SJCRH30 (cell line): ENCODE measurements around the gene PDE8B. TPM values are rescaled to one million over a fixed set of nuclear protein-coding genes. Genes with fewer than 3 reads are reported as not detected.

Source experiments
- DNase-seq, 2 experiments: peaks; one replicate each; pipeline ENCODE4 v3.0.0-alpha.2; 2015 to 2020
- H3K27ac ChIP-seq: fragments of 250-450 bp; sonication (Bioruptor Pico); 2 replicates; pipeline ENCODE4 v1.5.1; 2020; ENCODE audit warnings: mild to moderate bottlenecking, moderate library complexity
- H3K27me3 ChIP-seq: fragments of 250-450 bp; sonication (Bioruptor Pico); 2 replicates; pipeline ENCODE4 v1.5.1; 2020; ENCODE audit warnings: mild to moderate bottlenecking, moderate library complexity
- H3K36me3 ChIP-seq: fragments of 250-450 bp; sonication (Bioruptor Pico); 2 replicates; pipeline ENCODE4 v1.5.1; 2020; ENCODE audit warnings: mild to moderate bottlenecking, moderate library complexity
- H3K4me1 ChIP-seq: fragments of 250-450 bp; sonication (Bioruptor Pico); 2 replicates; pipeline ENCODE4 v1.5.1; 2020; ENCODE audit warnings: mild to moderate bottlenecking, moderate library complexity
- H3K4me3 ChIP-seq: fragments of 250-450 bp; sonication (Bioruptor Pico); 2 replicates; pipeline ENCODE4 v1.5.1; 2020; ENCODE audit warnings: mild to moderate bottlenecking, moderate library complexity
- H3K9me3 ChIP-seq: fragments of 250-450 bp; sonication (Bioruptor Pico); replicated peaks from 2 replicates; pipeline ENCODE4 v1.5.1; 2020; ENCODE audit warnings: mild to moderate bottlenecking, moderate library complexity
- total RNA-seq: library from RNA; depleted of rRNA; stranded (reverse); fragments of >200 nt; shearing (Covaris generic); gene quantifications from 2 replicates; pipeline ENCODE4 v1.2.3, GENCODE V29; 2014

Gene PDE8B
- total RNA-seq, 1 experiment from 2014 or later = 0.22 TPM

- Histone ChIP-seq H3K9me3 (0 out of 2 replicates have a peak, but pooled peaks cover 4% of the 10 kb centered on the region), H3K27ac (no peak overlapping the region), H3K4me1 (peaks cover 3% of the 10 kb centered on the region; the same call in 1 of the 2 replicates), H3K36me3 (no peaks in the 10 kb centered on the region), H3K27me3 (no peaks in the 10 kb centered on the region), H3K4me3 (no peak overlapping the region)
- DNase-seq = no peak
Observed at GRCh38 chr5:77418601-77419581, 208.4 kb downstream of the PDE8B start.

GRCh38 chr5:77419644-77420582 is 209.4 kb downstream of the PDE8B start:
- DNase-seq = no peak
- H3K4me1 ChIP-seq = peaks cover 7% of the 10 kb centered on the region; the same call in 1 of the 2 replicates
- H3K36me3 ChIP-seq = no peaks in the 10 kb centered on the region
- H3K4me3 ChIP-seq = no peak overlapping the region
- H3K27me3 ChIP-seq = no peaks in the 10 kb centered on the region
- H3K9me3 ChIP-seq = 0 out of 2 replicates have a peak, but pooled peaks cover 4% of the 10 kb centered on the region
- H3K27ac ChIP-seq = no peak overlapping the region

DNA sequence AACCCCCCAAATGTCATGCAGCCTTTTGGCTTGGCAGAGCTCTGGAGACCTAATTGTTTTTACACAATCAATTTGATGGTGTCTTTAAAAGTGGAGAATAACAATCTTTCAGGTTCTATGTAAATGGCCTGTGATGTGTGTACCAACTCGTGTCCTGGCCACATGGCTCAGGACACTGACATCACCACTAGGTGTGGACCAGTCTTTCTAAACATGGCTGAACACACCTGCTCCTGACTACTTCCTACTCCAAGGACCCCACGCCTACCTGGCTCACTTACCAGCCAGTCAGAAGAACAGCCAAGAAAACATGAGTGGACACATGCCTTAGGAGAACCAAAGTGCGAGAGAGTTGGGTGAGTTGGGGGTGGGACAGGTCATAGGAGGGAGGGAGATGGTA is 210.5 kb downstream of the PDE8B start:
- Histone ChIP-seq H3K36me3 (no peaks in the 10 kb centered on the region), H3K27ac (no peak overlapping the region), H3K4me3 (no peak overlapping the region), H3K4me1 (peaks cover 7% of the 10 kb centered on the region; the same call in 1 of the 2 replicates), H3K27me3 (no peaks in the 10 kb centered on the region), H3K9me3 (0 out of 2 replicates have a peak, but pooled peaks cover 4% of the 10 kb centered on the region)
- no peak for DNase-seq

- peaks cover 9% of the 10 kb centered on the region; the same call in 1 of the 2 replicates for H3K36me3 ChIP-seq
- peak; percentile 14 to 45 for DNase-seq
Observed at GRCh38 chr5:77423022-77423750, 212.7 kb downstream of the PDE8B start.

GRCh38 chr5:77424921-77425320 is 214.4 kb downstream of the PDE8B start:
- H3K27me3 ChIP-seq = no peaks in the 10 kb centered on the region
- no peak overlapping the region for H3K4me3 ChIP-seq
- H3K27ac ChIP-seq = no peak overlapping the region
- peaks cover 9% of the 10 kb centered on the region; the same call in 1 of the 2 replicates for H3K36me3 ChIP-seq
- H3K9me3 ChIP-seq = 0 out of 2 replicates have a peak, but pooled peaks cover 4% of the 10 kb centered on the region
- peaks cover 7% of the 10 kb centered on the region; the same call in 1 of the 2 replicates for H3K4me1 ChIP-seq
- no peak for DNase-seq

More at GRCh38 chr5:77423022-77423750, 212.7 kb downstream of the PDE8B start:
- Histone ChIP-seq H3K27ac (peak overlapping the region; percentile 58), H3K4me1 (peaks cover 7% of the 10 kb centered on the region; the same call in 1 of the 2 replicates), H3K27me3 (no peaks in the 10 kb centered on the region), H3K4me3 (no peak overlapping the region), H3K9me3 (0 out of 2 replicates have a peak, but pooled peaks cover 4% of the 10 kb centered on the region)

DNA sequence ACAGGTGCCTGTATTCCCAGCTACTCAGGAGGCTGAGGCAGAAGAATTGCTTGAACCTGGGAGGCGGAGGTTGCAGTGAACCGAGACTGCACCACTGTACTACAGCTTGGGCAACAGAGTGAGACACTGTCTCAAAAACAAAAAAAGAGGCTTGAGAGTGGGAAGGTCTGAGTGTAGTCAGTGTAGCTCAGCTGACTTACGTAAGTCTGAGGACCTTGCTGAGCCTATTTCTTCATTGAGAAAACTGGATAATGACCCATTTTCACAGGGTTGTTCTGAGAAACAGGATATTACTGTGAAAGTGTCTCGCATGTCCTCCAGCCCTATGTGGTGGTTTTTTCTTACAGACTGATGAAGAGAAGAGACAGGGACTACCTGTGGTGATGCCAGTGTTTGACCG is 214.9 kb downstream of the PDE8B start:
- DNase-seq = no peak
- Histone ChIP-seq H3K36me3 (peaks cover 10% of the 10 kb centered on the region; the same call in 1 of the 2 replicates), H3K9me3 (0 out of 2 replicates have a peak, but pooled peaks cover 4% of the 10 kb centered on the region), H3K4me1 (peaks cover 7% of the 10 kb centered on the region; the same call in 1 of the 2 replicates), H3K27me3 (no peaks in the 10 kb centered on the region), H3K27ac (no peak overlapping the region), H3K4me3 (no peak overlapping the region)

DNA sequence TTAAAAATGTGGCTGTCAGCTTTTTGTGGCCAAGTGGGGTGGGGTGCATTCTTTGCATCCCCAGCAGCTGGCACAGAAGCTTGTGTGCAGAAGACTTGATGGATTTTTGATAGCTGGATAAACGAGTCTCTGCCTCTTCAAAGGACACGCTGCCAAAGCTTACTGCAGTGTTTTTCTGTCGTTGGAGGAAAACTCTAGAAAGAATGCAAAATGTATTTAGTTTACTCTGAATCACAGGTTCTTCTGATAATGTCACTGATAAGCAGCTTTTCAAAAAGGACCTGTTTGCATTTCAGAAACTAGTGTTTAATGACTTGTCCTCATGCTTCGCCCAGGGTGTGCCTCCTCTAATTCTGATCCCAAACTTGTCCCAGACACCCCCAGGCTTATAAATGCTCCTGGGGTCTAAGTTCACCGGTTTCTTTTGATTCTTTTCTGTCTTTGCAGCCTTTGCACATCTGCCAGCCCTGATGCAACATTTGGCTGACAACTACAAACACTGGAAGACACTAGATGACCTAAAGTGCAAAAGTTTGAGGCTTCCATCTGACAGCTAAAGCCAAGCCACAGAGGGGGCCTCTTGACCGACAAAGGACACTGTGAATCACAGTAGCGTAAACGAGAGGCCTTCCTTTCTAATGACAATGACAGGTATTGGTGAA is 215.6 kb downstream of the PDE8B start:
- no peaks in the 10 kb centered on the region for H3K27me3 ChIP-seq
- H3K27ac ChIP-seq = no peak overlapping the region
- no peak for DNase-seq
- peaks cover 7% of the 10 kb centered on the region; the same call in 1 of the 2 replicates for H3K4me1 ChIP-seq
- H3K36me3 ChIP-seq = peaks cover 15% of the 10 kb centered on the region; the same call in 1 of the 2 replicates
- H3K4me3 ChIP-seq = no peak overlapping the region
- H3K9me3 ChIP-seq = 0 out of 2 replicates have a peak, but pooled peaks cover 4% of the 10 kb centered on the region

DNA sequence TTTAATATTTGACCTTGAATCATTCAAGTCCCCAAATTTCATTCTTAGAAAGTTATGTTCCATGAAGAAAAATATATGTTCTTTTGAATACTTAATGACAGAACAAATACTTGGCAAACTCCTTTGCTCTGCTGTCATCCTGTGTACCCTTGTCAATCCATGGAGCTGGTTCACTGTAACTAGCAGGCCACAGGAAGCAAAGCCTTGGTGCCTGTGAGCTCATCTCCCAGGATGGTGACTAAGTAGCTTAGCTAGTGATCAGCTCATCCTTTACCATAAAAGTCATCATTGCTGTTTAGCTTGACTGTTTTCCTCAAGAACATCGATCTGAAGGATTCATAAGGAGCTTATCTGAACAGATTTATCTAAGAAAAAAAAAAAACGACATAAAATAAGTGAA is 216.2 kb downstream of the PDE8B start:
- H3K9me3 ChIP-seq = 0 out of 2 replicates have a peak, but pooled peaks cover 4% of the 10 kb centered on the region
- peaks cover 15% of the 10 kb centered on the region; the same call in 1 of the 2 replicates for H3K36me3 ChIP-seq
- no peak overlapping the region for H3K4me3 ChIP-seq
- H3K27me3 ChIP-seq = no peaks in the 10 kb centered on the region
- no peak overlapping the region for H3K27ac ChIP-seq
- peaks cover 7% of the 10 kb centered on the region; the same call in 1 of the 2 replicates for H3K4me1 ChIP-seq
- no peak for DNase-seq

DNA sequence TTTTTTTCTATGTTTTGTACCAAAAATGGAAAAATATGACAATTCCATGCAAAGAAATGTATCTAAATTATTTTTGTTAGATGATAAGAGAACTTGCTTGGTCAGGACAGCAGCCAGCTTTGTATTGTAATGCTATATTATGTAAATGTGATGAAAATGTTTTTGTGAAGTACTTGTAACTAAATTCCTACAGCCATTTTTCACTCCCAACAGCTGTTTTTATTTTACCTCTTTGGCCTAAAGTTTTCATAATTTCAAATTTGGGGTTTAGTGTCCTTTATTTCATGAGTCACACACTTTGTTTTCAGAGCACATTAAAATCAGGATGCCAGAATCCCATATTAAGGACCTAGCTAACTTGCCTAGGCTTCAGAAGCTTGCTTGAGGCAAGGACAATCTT is 217.5 kb downstream of the PDE8B start:
- no peaks in the 10 kb centered on the region for H3K27me3 ChIP-seq
- peaks cover 28% of the 10 kb centered on the region for H3K36me3 ChIP-seq
- H3K27ac ChIP-seq = no peak overlapping the region
- H3K4me3 ChIP-seq = no peak overlapping the region
- peaks cover 7% of the 10 kb centered on the region; the same call in 1 of the 2 replicates for H3K4me1 ChIP-seq
- H3K9me3 ChIP-seq = 0 out of 2 replicates have a peak, but pooled peaks cover 1% of the 10 kb centered on the region
- no peak for DNase-seq

DNA sequence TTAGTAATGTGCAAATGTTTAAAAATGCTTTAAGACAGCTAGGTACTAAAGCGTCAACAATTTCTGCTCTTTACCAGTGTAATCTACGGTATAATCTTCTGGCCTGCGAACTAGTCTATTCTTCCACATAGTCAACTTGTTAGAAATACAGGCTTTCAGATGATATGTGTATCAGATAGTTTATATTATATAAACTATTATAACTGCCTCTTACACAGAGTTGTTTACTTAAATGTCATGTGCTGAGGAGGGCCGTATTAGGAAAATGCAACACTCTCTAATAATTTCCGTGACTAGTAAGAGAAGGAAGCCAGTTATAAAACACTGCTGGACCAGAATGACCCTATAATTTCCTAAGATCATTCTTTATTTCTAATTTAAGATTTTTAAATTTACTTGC is 218.0 kb downstream of the PDE8B start:
- no peak for DNase-seq
- H3K4me3 ChIP-seq = no peak overlapping the region
- peaks cover 7% of the 10 kb centered on the region; the same call in 1 of the 2 replicates for H3K4me1 ChIP-seq
- no peaks in the 10 kb centered on the region for H3K27me3 ChIP-seq
- H3K9me3 ChIP-seq = no peaks in the 10 kb centered on the region
- peaks cover 33% of the 10 kb centered on the region for H3K36me3 ChIP-seq
- no peak overlapping the region for H3K27ac ChIP-seq

- Histone ChIP-seq H3K4me3 (no peak overlapping the region), H3K9me3 (no peaks in the 10 kb centered on the region), H3K27me3 (no peaks in the 10 kb centered on the region), H3K27ac (no peak overlapping the region), H3K4me1 (no peaks in the 10 kb centered on the region), H3K36me3 (peaks cover 37% of the 10 kb centered on the region)
- no peak for DNase-seq
Observed at GRCh38 chr5:77430726-77431125, 220.2 kb downstream of the PDE8B start.

DNA sequence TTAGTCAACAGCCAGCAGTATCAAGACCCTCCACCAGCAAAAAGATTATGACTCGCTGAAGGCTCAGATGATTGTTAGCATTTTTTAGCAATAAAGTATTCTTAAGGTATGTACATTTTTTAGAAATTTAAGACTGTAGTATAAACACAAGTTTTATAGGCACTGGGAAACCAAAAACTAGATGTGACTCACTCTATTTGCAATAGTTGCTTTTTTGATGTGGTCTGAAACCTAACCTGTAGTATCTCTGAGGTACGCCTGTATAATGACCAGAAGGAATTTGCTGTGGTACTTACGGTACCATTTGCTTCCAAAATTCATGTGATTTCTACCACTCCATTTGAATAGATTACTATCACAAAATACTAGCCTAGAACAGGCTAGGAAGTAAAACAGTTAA is 220.8 kb downstream of the PDE8B start:
- Histone ChIP-seq H3K9me3 (no peaks in the 10 kb centered on the region), H3K27ac (no peak overlapping the region), H3K4me3 (no peak overlapping the region), H3K36me3 (peaks cover 37% of the 10 kb centered on the region), H3K4me1 (no peaks in the 10 kb centered on the region), H3K27me3 (no peaks in the 10 kb centered on the region)
- DNase-seq = no peak

- no peaks in the 10 kb centered on the region for H3K9me3 ChIP-seq
- H3K4me1 ChIP-seq = no peaks in the 10 kb centered on the region
- H3K36me3 ChIP-seq = peaks cover 33% of the 10 kb centered on the region
- DNase-seq = no peak
- H3K27me3 ChIP-seq = no peaks in the 10 kb centered on the region
- H3K4me3 ChIP-seq = no peak overlapping the region
- H3K27ac ChIP-seq = no peak overlapping the region
Observed at GRCh38 chr5:77431719-77432118, 221.2 kb downstream of the PDE8B start.
